ENCODE measurements around the gene ADGRL2.
A peak's percentile ranks its signal among the peaks of the same experiment; 100 is the strongest.

Gene ADGRL2

DNA sequence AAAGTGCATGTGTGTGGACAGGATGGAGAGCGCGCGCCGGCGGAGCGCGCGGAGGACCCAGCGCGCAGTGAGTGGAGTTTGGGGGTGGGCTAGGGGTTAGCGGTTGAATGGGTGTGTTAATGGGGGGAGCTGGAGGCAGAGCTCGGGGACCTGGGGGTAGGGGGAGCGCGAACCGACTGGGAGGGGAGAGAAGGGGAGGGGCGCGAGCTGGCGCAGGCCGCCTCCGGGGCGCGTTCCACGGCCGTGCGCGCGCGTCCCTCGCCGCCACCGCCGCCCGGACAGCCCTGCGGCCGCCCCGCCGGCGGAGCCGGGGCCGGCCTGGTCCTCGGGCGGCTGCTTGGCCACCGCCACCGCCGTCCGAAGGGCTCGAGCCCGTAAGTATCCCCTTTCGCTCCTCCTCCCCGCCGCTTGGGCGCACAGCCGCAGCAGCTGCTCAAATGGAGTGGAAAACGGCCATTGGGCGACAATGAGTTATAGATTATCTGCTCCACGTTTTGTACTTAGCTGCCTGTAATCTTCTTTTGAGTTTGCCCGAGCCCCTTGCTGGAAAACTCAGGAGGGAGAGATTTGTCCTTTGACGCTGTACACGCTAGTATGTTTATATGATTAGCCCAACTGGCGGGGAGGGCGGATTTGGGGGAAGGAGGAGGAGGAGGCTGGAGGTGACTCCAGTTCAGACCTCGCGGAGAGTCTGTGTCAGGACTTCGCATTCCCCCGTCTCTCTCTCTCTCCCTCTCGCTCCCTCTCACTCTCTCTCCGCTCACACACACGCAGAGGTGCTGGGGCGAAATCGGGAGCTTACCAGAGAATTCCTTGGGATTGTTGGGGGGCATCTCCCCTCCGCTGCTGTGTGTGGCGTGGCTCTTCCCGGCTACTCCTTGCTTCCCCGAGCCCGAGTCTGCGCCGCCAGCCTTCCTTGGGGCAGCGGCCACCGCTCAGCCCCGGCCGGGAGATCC lies at the start of gene ADGRL2:
Gene ADGRL2, plus strand, starts transcription at position 240 of the 956 bp plus-strand sequence. CDS start 36,051 bp downstream, outside the sequence.
- no peak within 1 kb of the TSS for H3K27ac Mint-ChIP-seq
- peak within 1 kb of the TSS; percentile 68 for H3K4me3 Mint-ChIP-seq
- peaks cover 4% of the 10 kb centered on the region for H3K36me3 Mint-ChIP-seq (ENCODE audit: low read depth)
- H3K4me1 Mint-ChIP-seq (ENCODE audit: low read depth): peaks cover 11% of the 10 kb centered on the region
- H3K27me3 Mint-ChIP-seq: peaks cover 53% of the 10 kb centered on the region
- H3K9me3 Mint-ChIP-seq: no peaks in the 10 kb centered on the region

GRCh38 chr1:81752840-81753239 lies 47.9 kb upstream of the ADGRL2 start:
- H3K4me3 Mint-ChIP-seq: no peak overlapping the region
- H3K4me1 Mint-ChIP-seq (ENCODE audit: low read depth): no peaks in the 10 kb centered on the region
- H3K9me3 Mint-ChIP-seq: no peaks in the 10 kb centered on the region
- no peaks in the 10 kb centered on the region for H3K27me3 Mint-ChIP-seq
- no peaks in the 10 kb centered on the region for H3K36me3 Mint-ChIP-seq (ENCODE audit: low read depth)
- no peak overlapping the region for H3K27ac Mint-ChIP-seq

GRCh38 chr1:81754424-81754823 lies 46.3 kb upstream of the ADGRL2 start:
- H3K27ac Mint-ChIP-seq: no peak overlapping the region
- H3K9me3 Mint-ChIP-seq: no peaks in the 10 kb centered on the region
- H3K4me3 Mint-ChIP-seq: no peak overlapping the region
- H3K4me1 Mint-ChIP-seq (ENCODE audit: low read depth): no peaks in the 10 kb centered on the region
- H3K27me3 Mint-ChIP-seq: no peaks in the 10 kb centered on the region
- no peaks in the 10 kb centered on the region for H3K36me3 Mint-ChIP-seq (ENCODE audit: low read depth)

- Mint-ChIP-seq H3K27me3 (no peaks in the 10 kb centered on the region), H3K9me3 (no peaks in the 10 kb centered on the region)
These were observed 43.9 kb upstream of the ADGRL2 start for GRCh38 chr1:81756872-81757271.

DNA sequence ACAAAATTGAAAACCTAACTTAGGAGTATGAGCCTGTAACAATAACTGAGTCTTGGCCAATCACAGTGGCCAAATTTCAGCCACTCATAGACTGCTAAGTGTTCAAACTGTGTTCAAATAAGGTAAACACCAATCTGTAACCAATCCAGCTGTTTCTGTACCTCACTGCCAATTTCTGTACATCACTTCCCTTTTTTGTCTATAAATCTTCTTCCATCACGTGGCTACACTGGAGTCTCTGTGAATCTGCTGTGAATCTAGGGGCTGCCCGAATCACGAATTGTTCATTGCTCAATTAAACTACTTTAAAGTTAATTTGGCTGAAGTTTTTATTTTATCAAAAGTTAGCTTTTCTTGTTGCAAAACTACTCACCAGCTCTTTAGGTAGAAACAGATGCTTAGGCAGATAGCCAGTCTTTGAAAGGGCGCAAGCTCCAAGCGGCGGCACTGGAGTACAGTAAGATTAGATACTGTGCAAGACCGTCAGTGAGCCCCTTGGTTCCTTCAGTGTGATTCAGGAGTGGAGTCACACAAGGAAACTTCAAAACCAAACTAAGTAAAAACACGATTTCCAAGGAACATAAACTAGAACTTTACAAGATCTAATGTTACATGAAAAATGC lies 43.2 kb upstream of the ADGRL2 start:
- no peak overlapping the region for H3K4me3 Mint-ChIP-seq
- no peaks in the 10 kb centered on the region for H3K4me1 Mint-ChIP-seq (ENCODE audit: low read depth)
- no peaks in the 10 kb centered on the region for H3K9me3 Mint-ChIP-seq
- no peak overlapping the region for H3K27ac Mint-ChIP-seq
- H3K27me3 Mint-ChIP-seq: no peaks in the 10 kb centered on the region
- no peaks in the 10 kb centered on the region for H3K36me3 Mint-ChIP-seq (ENCODE audit: low read depth)

More at GRCh38 chr1:81756872-81757271, 43.9 kb upstream of the ADGRL2 start:
- Mint-ChIP-seq H3K27ac (no peak overlapping the region), H3K4me3 (no peak overlapping the region), H3K36me3 (ENCODE audit: low read depth) (no peaks in the 10 kb centered on the region), H3K4me1 (ENCODE audit: low read depth) (no peaks in the 10 kb centered on the region)

DNA sequence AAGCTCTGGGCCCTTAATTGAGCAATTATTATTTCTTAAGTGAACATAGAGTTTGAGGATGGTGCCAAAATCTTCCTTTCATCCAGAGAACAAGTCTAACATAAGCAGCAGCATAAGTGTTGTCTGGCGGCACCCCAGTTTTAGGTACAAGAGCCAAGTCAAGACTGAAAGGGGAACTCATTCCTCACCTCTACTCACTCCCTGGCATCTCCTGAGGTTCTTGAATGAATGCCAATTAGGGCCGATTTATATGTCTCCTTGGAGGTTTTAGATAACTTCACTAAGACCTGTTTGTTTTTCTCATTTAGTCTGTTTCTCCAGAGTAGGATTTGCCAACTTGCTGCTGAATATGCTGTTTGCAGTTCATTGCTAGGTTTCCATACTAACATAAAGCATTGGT lies 42.6 kb upstream of the ADGRL2 start:
- H3K4me3 Mint-ChIP-seq: no peak overlapping the region
- no peaks in the 10 kb centered on the region for H3K4me1 Mint-ChIP-seq (ENCODE audit: low read depth)
- no peaks in the 10 kb centered on the region for H3K9me3 Mint-ChIP-seq
- no peak overlapping the region for H3K27ac Mint-ChIP-seq
- H3K36me3 Mint-ChIP-seq (ENCODE audit: low read depth): no peaks in the 10 kb centered on the region
- no peaks in the 10 kb centered on the region for H3K27me3 Mint-ChIP-seq

- no peaks in the 10 kb centered on the region for H3K36me3 Mint-ChIP-seq (ENCODE audit: low read depth)
- H3K4me1 Mint-ChIP-seq (ENCODE audit: low read depth): no peaks in the 10 kb centered on the region
- no peak overlapping the region for H3K4me3 Mint-ChIP-seq
- H3K27me3 Mint-ChIP-seq: no peaks in the 10 kb centered on the region
- H3K27ac Mint-ChIP-seq: no peak overlapping the region
- H3K9me3 Mint-ChIP-seq: no peaks in the 10 kb centered on the region
These were observed 40.1 kb upstream of the ADGRL2 start for GRCh38 chr1:81760477-81761097.

- Mint-ChIP-seq H3K27ac (no peak overlapping the region), H3K4me3 (no peak overlapping the region), H3K27me3 (no peaks in the 10 kb centered on the region), H3K4me1 (ENCODE audit: low read depth) (no peaks in the 10 kb centered on the region), H3K9me3 (no peaks in the 10 kb centered on the region), H3K36me3 (ENCODE audit: low read depth) (no peaks in the 10 kb centered on the region)
These were observed 25.2 kb upstream of the ADGRL2 start for GRCh38 chr1:81775510-81775909.

DNA sequence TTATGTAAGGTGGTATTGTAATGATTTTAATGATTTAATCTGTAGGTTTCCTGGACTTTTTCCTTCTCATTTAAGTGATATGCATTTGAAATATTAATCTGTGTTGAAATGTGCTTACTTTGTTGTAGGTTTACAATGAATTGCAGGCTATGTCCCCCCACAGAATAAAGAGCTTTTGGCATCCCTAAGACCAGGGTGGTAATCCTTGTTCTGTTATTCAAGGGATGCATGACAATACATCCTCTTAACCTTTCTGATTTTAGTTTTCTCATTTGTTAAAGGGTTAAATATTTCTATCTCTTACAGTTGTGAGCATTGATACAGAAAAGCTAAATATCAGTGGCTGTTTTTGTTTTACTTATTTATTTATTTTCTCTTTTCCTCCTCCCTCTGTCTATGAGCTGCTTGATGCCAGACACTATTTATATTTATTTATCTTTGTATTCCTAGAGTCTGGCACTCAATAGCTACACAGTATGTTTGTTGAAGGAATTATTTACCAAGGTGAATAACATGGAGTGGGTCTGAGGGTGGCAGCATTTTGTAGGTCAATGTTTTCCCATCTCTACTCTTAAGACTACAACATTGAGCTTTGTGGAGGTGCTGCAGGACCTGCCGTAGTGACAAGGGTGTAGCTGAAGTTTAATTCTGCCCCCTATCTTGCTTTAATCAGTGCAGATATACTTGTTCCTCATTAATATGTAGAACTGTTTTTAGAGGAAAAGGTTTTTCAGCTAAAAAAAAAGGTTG lies 19.9 kb upstream of the ADGRL2 start:
- H3K9me3 Mint-ChIP-seq: no peaks in the 10 kb centered on the region
- no peak overlapping the region for H3K27ac Mint-ChIP-seq
- no peak overlapping the region for H3K4me3 Mint-ChIP-seq
- no peaks in the 10 kb centered on the region for H3K36me3 Mint-ChIP-seq (ENCODE audit: low read depth)
- no peaks in the 10 kb centered on the region for H3K4me1 Mint-ChIP-seq (ENCODE audit: low read depth)
- no peaks in the 10 kb centered on the region for H3K27me3 Mint-ChIP-seq

DNA sequence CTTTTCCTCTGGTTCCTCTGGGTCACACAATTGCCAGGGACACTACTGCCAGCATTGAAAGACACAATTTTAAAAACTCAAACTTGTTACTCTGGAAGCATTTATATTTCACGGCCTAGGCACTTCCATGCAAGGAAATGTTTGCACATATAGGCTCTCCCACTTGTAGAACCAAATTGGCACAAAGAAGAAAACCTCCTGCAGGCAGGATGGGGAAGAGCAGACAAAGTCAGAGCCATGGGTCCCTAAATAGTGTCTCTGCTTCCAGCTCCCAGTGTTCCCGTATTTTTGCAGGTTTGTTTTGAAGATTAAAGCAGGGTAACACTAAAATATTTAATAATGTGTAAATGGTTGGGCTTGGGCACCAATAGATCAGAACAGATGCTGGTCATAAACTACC lies 19.0 kb upstream of the ADGRL2 start:
- Mint-ChIP-seq H3K4me3 (no peak overlapping the region), H3K9me3 (no peaks in the 10 kb centered on the region), H3K4me1 (ENCODE audit: low read depth) (no peaks in the 10 kb centered on the region), H3K27ac (no peak overlapping the region), H3K36me3 (ENCODE audit: low read depth) (no peaks in the 10 kb centered on the region), H3K27me3 (no peaks in the 10 kb centered on the region)

GRCh38 chr1:81792184-81792583 lies 8.6 kb upstream of the ADGRL2 start:
- H3K4me1 Mint-ChIP-seq (ENCODE audit: low read depth): no peaks in the 10 kb centered on the region
- no peak overlapping the region for H3K4me3 Mint-ChIP-seq
- H3K27ac Mint-ChIP-seq: no peak overlapping the region
- H3K36me3 Mint-ChIP-seq (ENCODE audit: low read depth): no peaks in the 10 kb centered on the region
- no peaks in the 10 kb centered on the region for H3K9me3 Mint-ChIP-seq
- no peaks in the 10 kb centered on the region for H3K27me3 Mint-ChIP-seq

GRCh38 chr1:81797701-81798100 lies 3.0 kb upstream of the ADGRL2 start:
- no peaks in the 10 kb centered on the region for H3K36me3 Mint-ChIP-seq (ENCODE audit: low read depth)
- H3K4me1 Mint-ChIP-seq (ENCODE audit: low read depth): peaks cover 8% of the 10 kb centered on the region
- H3K27ac Mint-ChIP-seq: no peak overlapping the region
- no peak overlapping the region for H3K4me3 Mint-ChIP-seq
- H3K27me3 Mint-ChIP-seq: peaks cover 30% of the 10 kb centered on the region
- no peaks in the 10 kb centered on the region for H3K9me3 Mint-ChIP-seq

DNA sequence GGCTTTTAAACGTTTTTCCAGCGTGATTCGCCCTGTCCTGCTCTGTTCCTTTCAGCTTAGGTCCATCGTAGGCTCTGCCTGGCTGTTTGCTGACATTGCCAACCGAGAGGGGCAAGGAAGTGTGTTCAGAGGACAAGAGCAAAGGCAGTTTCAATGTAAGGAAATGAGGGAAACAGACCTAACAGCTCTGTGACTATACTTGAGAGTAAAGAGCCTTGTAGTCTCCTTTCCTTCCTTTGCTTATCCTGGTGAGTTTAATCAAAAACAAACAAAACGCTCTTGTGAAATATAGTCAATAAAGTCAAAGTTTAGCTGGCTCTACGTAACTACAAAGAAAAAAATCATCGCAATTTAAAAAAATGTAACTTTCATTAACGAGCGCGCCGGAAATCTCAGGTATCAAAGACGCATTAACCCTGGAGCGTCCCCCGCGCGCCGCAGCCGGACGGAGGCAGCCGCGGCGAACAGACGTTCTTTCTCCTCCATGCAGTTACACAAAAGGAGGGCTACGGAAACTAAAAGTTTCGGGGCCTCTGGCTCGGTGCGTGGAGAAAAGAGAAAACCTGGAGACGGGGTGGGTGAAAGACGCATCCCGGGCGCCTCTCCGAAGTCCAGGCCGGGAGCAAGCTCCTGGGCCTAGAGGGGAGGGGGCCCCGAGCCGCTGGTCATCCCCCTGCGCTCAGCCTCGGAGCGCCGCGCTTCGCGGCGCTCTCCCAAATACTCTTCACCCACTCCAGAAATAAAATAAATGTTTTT lies 617 bp upstream of the ADGRL2 start:
- Mint-ChIP-seq H3K36me3 (ENCODE audit: low read depth) (peaks cover 4% of the 10 kb centered on the region), H3K27me3 (peaks cover 46% of the 10 kb centered on the region), H3K4me1 (ENCODE audit: low read depth) (peaks cover 11% of the 10 kb centered on the region), H3K27ac (no peak overlapping the region), H3K4me3 (peak overlapping the region; percentile 17), H3K9me3 (no peaks in the 10 kb centered on the region)

All from stimulated activated naive CD8-positive, alpha-beta T cell treated with anti-CD3 and anti-CD28 coated beads, Interleukin-15, Interleukin-2, amounts not matched to agents 100 ng/mL and 50 ng/mL, for 24 hours (primary cell).